Measurements from ENCODE around the gene ADGRE2. TPM values are rescaled to one million over a fixed set of nuclear protein-coding genes. Genes with fewer than 3 reads are reported as not detected.

The ADGRE2 gene
- total and polyA plus RNA-seq, 11 donors, result 0.40 to 11.6 (median 0.84) TPM

DNA sequence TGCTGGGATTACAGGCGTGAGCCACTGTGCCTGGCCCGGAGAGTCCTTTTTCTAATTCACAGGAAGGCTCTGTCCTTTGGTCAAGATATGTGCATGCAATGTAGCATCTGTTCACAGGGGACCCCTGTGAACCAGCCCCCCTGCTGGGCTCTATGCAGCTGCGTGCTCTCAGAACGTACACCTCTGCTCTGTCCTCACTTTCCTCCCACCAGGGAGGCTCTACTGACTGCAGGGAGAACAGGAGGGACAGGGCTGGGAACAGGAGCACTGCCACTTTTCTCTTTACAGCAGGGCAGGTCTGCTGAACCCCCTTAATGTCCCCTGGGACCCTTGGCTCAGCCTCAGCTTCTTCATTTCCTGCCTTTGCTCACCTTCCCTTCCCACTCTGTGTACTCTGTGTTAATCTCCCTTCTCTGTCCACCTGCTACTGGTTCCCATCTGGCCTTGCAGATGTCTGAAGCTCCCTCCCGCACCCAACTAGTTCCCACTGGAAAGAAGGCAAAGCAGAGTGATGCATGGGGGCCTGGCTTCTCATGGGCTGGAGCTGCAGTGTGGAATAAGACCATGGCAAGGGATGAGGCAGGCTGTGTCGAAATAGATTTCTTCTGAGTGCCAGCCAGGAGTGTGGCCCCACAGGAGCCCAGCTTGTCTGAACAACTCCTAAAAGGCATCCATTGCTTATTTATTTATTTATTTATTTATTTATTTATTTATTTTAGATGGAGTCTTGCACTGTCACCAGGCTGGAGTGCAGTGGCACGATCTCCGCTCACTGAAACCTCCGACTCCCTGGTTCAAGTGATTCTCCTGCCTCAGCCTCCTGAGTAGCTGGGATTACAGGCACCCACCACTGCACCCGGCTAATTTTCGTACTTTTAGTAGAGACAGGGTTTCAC, 7.2 kb downstream of the ADGRE2 start:
- TF ChIP-seq POLR2A (IDR thresholded peaks at IDR 0.05) (no peak), CTCF (IDR thresholded peaks at IDR 0.05) (no peak)
- DNase-seq, result no peak
- intact Hi-C loops (cut with DNase I), result no loop called here
- Histone ChIP-seq H3K9me3 (no peaks in the 10 kb centered on the region), H3K36me3 (peaks cover 0 to 38% (median 0%) of the 10 kb centered on the region in 9 donors), H3K4me3 (no peak overlapping the region), H3K27ac (no peak overlapping the region), H3K27me3 (peaks cover 0 to 30% (median 3%) of the 10 kb centered on the region in 9 donors), H3K4me1 (no peaks in the 10 kb centered on the region)
- WGBS, 4 donors, result 74 to 77% (median 75%) methylated on average over 11 of the region's 11 CpGs
- no peak for ATAC-seq

DNA sequence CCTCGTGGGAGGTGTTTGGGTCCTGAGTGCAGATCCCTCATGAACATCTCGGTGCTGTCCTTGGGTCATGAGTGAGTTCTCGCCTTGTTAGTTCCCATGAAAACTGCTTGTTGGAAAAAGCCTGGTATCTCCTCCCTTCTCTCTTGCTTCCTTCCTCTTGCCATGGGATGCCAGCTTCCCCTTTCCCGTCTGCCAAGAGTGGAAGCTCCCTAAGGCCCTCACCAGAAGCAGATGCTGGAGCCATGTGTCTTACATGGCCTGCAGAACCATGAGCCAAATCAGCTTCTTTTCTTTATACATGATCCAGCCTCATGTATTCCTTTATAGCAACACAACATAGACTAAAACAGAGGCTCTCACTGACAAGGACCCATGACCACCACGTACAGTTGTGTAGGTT, 8.2 kb downstream of the ADGRE2 start:
- Histone ChIP-seq H3K27me3 (peaks cover 0 to 20% (median 0%) of the 10 kb centered on the region in 9 donors), H3K36me3 (peaks cover 0 to 38% (median 0%) of the 10 kb centered on the region in 9 donors), H3K9me3 (no peaks in the 10 kb centered on the region), H3K27ac (no peak overlapping the region), H3K4me3 (no peak overlapping the region), H3K4me1 (no peaks in the 10 kb centered on the region)
- TF ChIP-seq POLR2A (IDR thresholded peaks at IDR 0.05) (no peak), CTCF (IDR thresholded peaks at IDR 0.05) (no peak)
- intact Hi-C loops (cut with DNase I), result no loop called here
- 70 to 75% (median 73%) methylated on average over 5 of the region's 5 CpGs for WGBS, 4 donors
- no peak for DNase-seq
- no peak for ATAC-seq

- Histone ChIP-seq H3K4me3 (no peak overlapping the region), H3K27ac (no peak overlapping the region), H3K27me3 (peaks cover 0 to 16% (median 0%) of the 10 kb centered on the region in 9 donors), H3K36me3 (peaks cover 0 to 38% (median 0%) of the 10 kb centered on the region in 9 donors), H3K9me3 (no peaks in the 10 kb centered on the region), H3K4me1 (no peaks in the 10 kb centered on the region)
- no peak for ATAC-seq
- intact Hi-C loops (cut with DNase I), result loop anchor here in 1 of 10 donors (5.0 kb wide), 1 partner anchor 372 kb away; no protein-coding TSS in a partner anchor
- WGBS, 4 donors, result 60 to 86% (median 83%) methylated on average over 5 of the region's 5 CpGs
- no peak for DNase-seq
- no peak for TF ChIP-seq CTCF (IDR thresholded peaks at IDR 0.05)
- TF ChIP-seq POLR2A (IDR thresholded peaks at IDR 0.05), result no peak
Observed at GRCh38 chr19:14769201-14769600, 9.2 kb downstream of the ADGRE2 start.

DNA sequence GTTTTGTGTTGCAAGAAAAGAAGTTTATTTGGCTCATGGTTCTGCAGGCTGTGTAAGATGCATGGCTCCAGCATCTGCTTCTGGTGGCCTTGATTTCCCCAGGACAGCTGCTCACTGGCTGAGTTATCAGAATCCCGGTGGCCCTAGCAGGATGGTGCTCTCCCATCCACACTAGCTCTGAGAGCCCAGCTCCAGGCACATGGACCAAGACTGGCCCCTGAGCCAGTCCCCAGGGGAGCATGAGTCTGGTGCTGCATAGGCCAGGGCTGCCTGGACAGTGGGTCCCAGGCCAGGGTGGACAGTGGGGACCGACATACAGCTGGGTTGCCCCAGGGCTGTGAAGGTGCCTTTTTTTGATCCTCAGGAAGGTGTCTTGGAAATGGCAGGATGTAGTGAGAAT, 10.4 kb downstream of the ADGRE2 start:
- ATAC-seq, result no peak
- no peaks in the 10 kb centered on the region for H3K4me1 ChIP-seq
- 67 to 88% (median 83%) methylated on average over 1 to 2 of the region's 2 CpGs for WGBS, 4 donors

More for the DNA sequence above, 10.4 kb downstream of the ADGRE2 start:
- intact Hi-C loops (cut with DNase I), result loop anchor here in 1 of 10 donors (5.0 kb wide), 1 partner anchor 371 kb away; no protein-coding TSS in a partner anchor
- Histone ChIP-seq H3K36me3 (peaks cover 0 to 38% (median 0%) of the 10 kb centered on the region in 9 donors), H3K27ac (no peak overlapping the region), H3K9me3 (peaks cover 0 to 2% (median 0%) of the 10 kb centered on the region in 12 donors), H3K4me3 (no peak overlapping the region), H3K27me3 (peaks cover 0 to 16% (median 0%) of the 10 kb centered on the region in 9 donors)
- TF ChIP-seq CTCF (IDR thresholded peaks at IDR 0.05) (no peak), POLR2A (IDR thresholded peaks at IDR 0.05) (no peak)
- no peak for DNase-seq
